GM12864 (cell line): ENCODE data around the gene QSOX2.

ENCODE experiments used
- DNase-seq: peaks from one replicate; pipeline ENCODE4 v3.0.0-alpha.2; 2011; ENCODE audit warnings: low read depth
- H3K4me3 ChIP-seq: 2 replicates; pipeline ENCODE4 v1.5.1; 2011; ENCODE audit warnings: mild to moderate bottlenecking, low read depth, low read length, control low read depth
- CTCF ChIP-seq: IDR thresholded peaks from 2 replicates; pipeline ENCODE4 v1.5.1; 2011; ENCODE audit warnings: low read depth, mild to moderate bottlenecking, moderate library complexity, low read length, control low read depth, inconsistent platforms; ENCODE audit errors: missing control alignments

QSOX2 gene

DNA sequence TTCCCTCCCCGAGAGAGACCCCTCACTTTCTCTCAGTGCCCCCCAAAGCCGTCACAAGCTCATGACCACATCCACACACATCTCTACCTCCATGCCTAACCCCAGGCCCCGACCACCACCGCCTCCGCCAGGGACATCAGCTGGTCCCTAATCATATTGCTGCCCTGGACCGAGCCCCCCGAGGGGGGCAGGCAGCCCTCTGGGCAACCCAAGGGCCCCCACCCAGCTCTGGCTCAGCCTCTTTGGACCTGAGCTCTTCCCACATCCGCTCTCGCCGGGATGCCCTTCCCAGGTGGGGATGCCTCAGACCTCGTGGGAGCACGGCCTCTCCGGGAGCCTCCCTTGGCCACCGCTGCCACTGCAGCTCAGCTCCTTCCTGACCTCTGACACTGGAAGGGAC is 59.2 kb downstream of the QSOX2 start:
- TF ChIP-seq CTCF = no peak
- no peak overlapping the region for H3K4me3 ChIP-seq
- DNase-seq = no peak

- no peak for DNase-seq
- no peak overlapping the region for H3K4me3 ChIP-seq
- no peak for TF ChIP-seq CTCF
Measured at GRCh38 chr9:136185596-136186366, 59.8 kb downstream of the QSOX2 start.

DNA sequence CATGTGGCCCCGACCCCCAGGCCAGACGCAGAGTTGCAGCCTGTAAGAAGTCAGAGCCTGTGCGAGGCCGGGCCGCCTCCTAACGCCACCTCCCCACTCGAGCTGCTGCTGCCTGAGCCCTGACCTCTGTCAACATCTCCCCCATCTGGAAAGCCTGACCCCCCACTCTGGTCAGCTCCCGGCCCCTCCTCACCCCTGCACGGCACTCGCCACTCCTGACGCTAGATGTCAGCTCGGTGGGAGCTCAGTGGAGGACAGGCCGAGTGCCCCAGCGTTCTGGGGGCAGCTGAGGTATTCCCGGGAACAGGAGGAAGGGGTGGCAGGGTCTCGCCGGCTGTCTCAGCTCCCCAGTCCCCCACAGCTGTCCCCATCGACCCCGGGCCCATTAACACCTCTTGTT is 60.5 kb downstream of the QSOX2 start:
- H3K4me3 ChIP-seq = no peak overlapping the region
- no peak for TF ChIP-seq CTCF
- DNase-seq = no peak

DNA sequence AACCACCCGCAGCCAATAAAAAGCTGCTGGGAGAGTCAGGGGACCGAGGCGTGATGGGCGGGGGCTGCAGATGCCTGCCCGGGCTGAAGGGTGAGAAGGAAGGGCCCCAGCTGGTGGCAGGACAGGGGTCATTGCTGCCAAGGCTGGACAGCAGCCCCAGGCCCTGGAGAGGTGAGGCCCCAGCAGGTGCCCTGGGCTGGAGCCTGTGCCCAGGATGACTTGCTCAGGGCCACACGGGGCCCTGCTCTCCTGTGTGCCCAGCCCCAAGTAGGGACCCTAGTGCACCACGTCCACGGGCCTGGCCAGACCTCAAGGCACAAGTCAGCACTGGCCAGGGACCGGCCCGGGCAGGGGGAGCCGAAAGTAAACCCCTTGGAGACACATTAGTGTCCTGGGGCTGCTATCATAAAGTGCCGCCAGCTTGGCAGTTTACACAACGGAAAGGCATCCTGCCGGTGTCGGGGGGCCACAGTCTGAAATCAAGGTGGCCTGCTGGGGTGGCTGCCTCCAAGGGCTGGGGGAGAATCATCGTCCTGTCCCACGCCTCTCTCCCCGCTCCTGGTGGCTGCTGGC is 62.7 kb downstream of the QSOX2 start:
- no peak overlapping the region for H3K4me3 ChIP-seq
- no peak for TF ChIP-seq CTCF
- DNase-seq = no peak

DNA sequence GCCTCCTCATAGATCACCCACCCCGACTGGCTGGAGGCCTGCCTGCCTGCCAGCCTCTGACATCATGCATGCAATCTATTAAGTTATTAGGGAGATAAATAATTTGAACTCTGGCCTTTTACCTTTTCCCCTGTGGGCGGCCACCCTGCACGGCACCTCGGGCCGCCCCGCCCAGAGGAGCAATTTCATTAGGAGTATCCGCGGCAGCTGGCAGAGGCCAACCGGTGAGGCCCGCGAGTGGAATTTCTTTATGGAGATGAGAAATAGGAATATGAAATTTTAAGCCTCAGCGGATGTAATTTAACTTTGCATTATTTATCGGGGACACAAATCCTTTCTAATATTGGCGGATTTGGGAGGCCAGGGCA is 63.2 kb downstream of the QSOX2 start:
- DNase-seq = no peak
- TF ChIP-seq CTCF = no peak
- H3K4me3 ChIP-seq = no peak overlapping the region

- no peak for DNase-seq
- TF ChIP-seq CTCF = no peak
- no peak overlapping the region for H3K4me3 ChIP-seq
Measured at GRCh38 chr9:136181784-136182419, 63.7 kb downstream of the QSOX2 start.
